ENCODE measurements around the gene KLK2. TPM values are rescaled to one million over a fixed set of nuclear protein-coding genes. Genes with fewer than 3 reads are reported as not detected.

The KLK2 gene
- polyA plus RNA-seq, 1 donor (not counting 4 experiments of a cell fraction or from before 2014, with no cell fraction given), result 0.07 TPM

GRCh38 chr19:50922317-50922853, 49.1 kb downstream of the KLK2 start:
- Histone ChIP-seq H3K27me3 (ENCODE audit: control insufficient read depth, extremely low read depth, insufficient read depth, low read length) (peaks cover 3% of the 10 kb centered on the region), H3K27ac (ENCODE audit: control insufficient read depth, insufficient read depth, low read length) (no peak overlapping the region), H3K4me1 (ENCODE audit: control insufficient read depth, extremely low read depth, insufficient read depth, low read length) (peaks cover 21% of the 10 kb centered on the region), H4K20me1 (ENCODE audit: control insufficient read depth, extremely low read depth, insufficient read depth, low read length) (no peaks in the 10 kb centered on the region), H3K79me2 (ENCODE audit: control insufficient read depth, insufficient read depth, low read length) (no peaks in the 10 kb centered on the region), H3K4me2 (ENCODE audit: control insufficient read depth, extremely low read depth, insufficient read depth, low read depth, low read length) (no peak overlapping the region), H2AFZ (ENCODE audit: control insufficient read depth, low read length) (no peak overlapping the region), H3K4me3 (ENCODE audit: control insufficient read depth in 2 of 3, extremely low read depth in 1 of 3, insufficient read depth in 2 of 3, low read depth in 1 of 3, low read length in 3 of 3) (no peak overlapping the region), H3K9me3 (ENCODE audit: control insufficient read depth, low read depth, low read length) (no peaks in the 10 kb centered on the region), H3K9me1 (ENCODE audit: control insufficient read depth, extremely low read depth, insufficient read depth, low read length) (no peaks in the 10 kb centered on the region), H3K9ac (ENCODE audit: control insufficient read depth, extremely low read depth, insufficient read depth, low read length) (no peak overlapping the region), H3K36me3 (ENCODE audit: control insufficient read depth in 2 of 2, extremely low read depth in 1 of 2, insufficient read depth in 2 of 2, low read length in 2 of 2) (no peaks in the 10 kb centered on the region)
- no peak for DNase-seq (ENCODE audit: low read depth, low spot score)
- dilution Hi-C loops (cut with MboI; ENCODE audit: extremely low pct_ligation_motif_present, low sequenced_read_pairs), result no loop called here
- TF ChIP-seq EZH2 (IDR thresholded peaks at IDR 0.05; ENCODE audit: low read length) (no peak), CTCF (optimal IDR thresholded peaks at IDR 0.05 in 1 of 3, IDR thresholded peaks at IDR 0.05 in 1 of 3, conservative IDR thresholded peaks at IDR 0.05 in 1 of 3; ENCODE audit: extremely low read depth in 1 of 3, insufficient read depth in 2 of 3, low read length in 3 of 3) (peak; percentile 80 to 95 (median 88))
- FAIRE-seq, result peak; percentile 9

- Histone ChIP-seq H3K27ac (ENCODE audit: control insufficient read depth, insufficient read depth, low read length) (no peak overlapping the region), H3K9ac (ENCODE audit: control insufficient read depth, extremely low read depth, insufficient read depth, low read length) (no peak overlapping the region), H3K79me2 (ENCODE audit: control insufficient read depth, insufficient read depth, low read length) (no peaks in the 10 kb centered on the region), H3K9me3 (ENCODE audit: control insufficient read depth, low read depth, low read length) (no peaks in the 10 kb centered on the region), H3K27me3 (ENCODE audit: control insufficient read depth, extremely low read depth, insufficient read depth, low read length) (no peaks in the 10 kb centered on the region), H3K4me3 (ENCODE audit: control insufficient read depth in 2 of 3, extremely low read depth in 1 of 3, insufficient read depth in 2 of 3, low read depth in 1 of 3, low read length in 3 of 3) (no peak overlapping the region), H3K9me1 (ENCODE audit: control insufficient read depth, extremely low read depth, insufficient read depth, low read length) (no peaks in the 10 kb centered on the region), H3K4me2 (ENCODE audit: control insufficient read depth, extremely low read depth, insufficient read depth, low read depth, low read length) (no peak overlapping the region), H3K4me1 (ENCODE audit: control insufficient read depth, extremely low read depth, insufficient read depth, low read length) (peaks cover 21% of the 10 kb centered on the region), H3K36me3 (ENCODE audit: control insufficient read depth in 2 of 2, extremely low read depth in 1 of 2, insufficient read depth in 2 of 2, low read length in 2 of 2) (no peaks in the 10 kb centered on the region), H4K20me1 (ENCODE audit: control insufficient read depth, extremely low read depth, insufficient read depth, low read length) (no peaks in the 10 kb centered on the region), H2AFZ (ENCODE audit: control insufficient read depth, low read length) (no peak overlapping the region)
- DNase-seq (ENCODE audit: low read depth, low spot score) (no peak), FAIRE-seq (no peak)
- TF ChIP-seq CTCF (optimal IDR thresholded peaks at IDR 0.05 in 1 of 3, IDR thresholded peaks at IDR 0.05 in 1 of 3, conservative IDR thresholded peaks at IDR 0.05 in 1 of 3; ENCODE audit: extremely low read depth in 1 of 3, insufficient read depth in 2 of 3, low read length in 3 of 3) (no peak), EZH2 (IDR thresholded peaks at IDR 0.05; ENCODE audit: low read length) (no peak)
- dilution Hi-C loops (cut with MboI; ENCODE audit: extremely low pct_ligation_motif_present, low sequenced_read_pairs), result no loop called here
These were observed 51.3 kb downstream of the KLK2 start for GRCh38 chr19:50924586-50924985.

Measured in keratinocyte (primary cell).